Measurements from ENCODE around the gene DKKL1. TPM values are rescaled to one million over a fixed set of nuclear protein-coding genes. Genes with fewer than 3 reads are reported as not detected.

The DKKL1 gene
- total RNA-seq, 2 donors from 2014 or later: not detected

GRCh38 chr19:49333418-49333805 is 30.3 kb upstream of the DKKL1 start:
- ATAC-seq (replicated peaks in 1 of 2): peak; percentile 3 to 4
- Mint-ChIP-seq H3K27me3 (ENCODE audit: low read depth) (no peaks in the 10 kb centered on the region), H3K4me1 (ENCODE audit: low read depth) (peaks cover 91% of the 10 kb centered on the region), H3K36me3 (ENCODE audit: insufficient read depth in 2 of 2) (peaks cover 13% of the 10 kb centered on the region in 2 donors), H3K27ac (peak overlapping the region; percentile 88), H3K4me3 (peak overlapping the region; percentile 87 to 89), H3K9me3 (no peaks in the 10 kb centered on the region)
- peak in 1 of 2 donors; percentile 22 for DNase-seq

GRCh38 chr19:49333811-49334288 is 29.8 kb upstream of the DKKL1 start:
- no peaks in the 10 kb centered on the region for H3K27me3 Mint-ChIP-seq (ENCODE audit: low read depth)
- peak; percentile 72 to 75 for DNase-seq
- no peaks in the 10 kb centered on the region for H3K9me3 Mint-ChIP-seq

GRCh38 chr19:49335071-49335783 is 28.4 kb upstream of the DKKL1 start, which contains the start of gene CD37:
Gene CD37 (plus strand): TSS chr19:49335406. CDS start chr19:49335541, 135 bp downstream.
- no peaks in the 10 kb centered on the region for H3K9me3 Mint-ChIP-seq
- ATAC-seq (replicated peaks in 1 of 2) (peak; percentile 56 to 57), DNase-seq (peak; percentile 60 to 63)
- H3K4me3 Mint-ChIP-seq: peak within 1 kb of the TSS; percentile 95 to 97
- peaks cover 13 to 19% of the 10 kb centered on the region in 2 donors for H3K36me3 Mint-ChIP-seq (ENCODE audit: insufficient read depth in 2 of 2)
- peaks cover 81% of the 10 kb centered on the region for H3K4me1 Mint-ChIP-seq (ENCODE audit: low read depth)
- H3K27ac Mint-ChIP-seq: peak within 1 kb of the TSS; percentile 98
- no peaks in the 10 kb centered on the region for H3K27me3 Mint-ChIP-seq (ENCODE audit: low read depth)

More at GRCh38 chr19:49333811-49334288, 29.8 kb upstream of the DKKL1 start:
- H3K36me3 Mint-ChIP-seq (ENCODE audit: insufficient read depth in 2 of 2): peaks cover 16% of the 10 kb centered on the region in 2 donors
- peaks cover 92% of the 10 kb centered on the region for H3K4me1 Mint-ChIP-seq (ENCODE audit: low read depth)
- H3K27ac Mint-ChIP-seq: peak overlapping the region; percentile 88
- peak; percentile 60 to 71 for ATAC-seq (replicated peaks in 1 of 2)
- peak overlapping the region; percentile 87 to 89 for H3K4me3 Mint-ChIP-seq

GRCh38 chr19:49335784-49336481 is 27.7 kb upstream of the DKKL1 start:
- Mint-ChIP-seq H3K4me3 (peak overlapping the region; percentile 95 to 97), H3K27ac (peak overlapping the region; percentile 98), H3K36me3 (ENCODE audit: insufficient read depth in 2 of 2) (peaks cover 15 to 19% of the 10 kb centered on the region in 2 donors), H3K27me3 (ENCODE audit: low read depth) (no peaks in the 10 kb centered on the region), H3K9me3 (no peaks in the 10 kb centered on the region), H3K4me1 (ENCODE audit: low read depth) (peaks cover 81% of the 10 kb centered on the region)
- ATAC-seq (replicated peaks in 1 of 2) (peak; percentile 25 to 26), DNase-seq (peak; percentile 23 to 29)

- H3K36me3 Mint-ChIP-seq (ENCODE audit: insufficient read depth in 2 of 2): peaks cover 15 to 19% of the 10 kb centered on the region in 2 donors
- no peaks in the 10 kb centered on the region for H3K9me3 Mint-ChIP-seq
- H3K4me3 Mint-ChIP-seq: peak overlapping the region; percentile 95 to 97
- peaks cover 74% of the 10 kb centered on the region for H3K4me1 Mint-ChIP-seq (ENCODE audit: low read depth)
- ATAC-seq (replicated peaks in 1 of 2) (no peak), DNase-seq (no peak)
- H3K27me3 Mint-ChIP-seq (ENCODE audit: low read depth): no peaks in the 10 kb centered on the region
- peak overlapping the region; percentile 98 for H3K27ac Mint-ChIP-seq
Measured at GRCh38 chr19:49336482-49337266, 27.0 kb upstream of the DKKL1 start.

- DNase-seq: no peak
- H3K27ac Mint-ChIP-seq: no peak overlapping the region
- H3K36me3 Mint-ChIP-seq (ENCODE audit: insufficient read depth in 2 of 2): peaks cover 15 to 19% of the 10 kb centered on the region in 2 donors
- no peaks in the 10 kb centered on the region for H3K9me3 Mint-ChIP-seq
- peaks cover 66% of the 10 kb centered on the region for H3K4me1 Mint-ChIP-seq (ENCODE audit: low read depth)
- ATAC-seq (replicated peaks in 1 of 2): no peak
- peak overlapping the region; percentile 11 to 97 for H3K4me3 Mint-ChIP-seq
- H3K27me3 Mint-ChIP-seq (ENCODE audit: low read depth): no peaks in the 10 kb centered on the region
Measured at GRCh38 chr19:49337267-49338022, 26.2 kb upstream of the DKKL1 start.

- peak overlapping the region in 1 of 2 donors; percentile 11 for H3K4me3 Mint-ChIP-seq
- no peaks in the 10 kb centered on the region for H3K9me3 Mint-ChIP-seq
- no peak for DNase-seq
- no peaks in the 10 kb centered on the region for H3K27me3 Mint-ChIP-seq (ENCODE audit: low read depth)
- no peak for ATAC-seq (replicated peaks in 1 of 2)
- peak overlapping the region; percentile 68 for H3K27ac Mint-ChIP-seq
- H3K36me3 Mint-ChIP-seq (ENCODE audit: insufficient read depth in 2 of 2): peaks cover 15 to 19% of the 10 kb centered on the region in 2 donors
- peaks cover 59% of the 10 kb centered on the region for H3K4me1 Mint-ChIP-seq (ENCODE audit: low read depth)
Measured at GRCh38 chr19:49338023-49338677, 25.5 kb upstream of the DKKL1 start.

GRCh38 chr19:49338691-49339300 is 24.9 kb upstream of the DKKL1 start:
- H3K27me3 Mint-ChIP-seq (ENCODE audit: low read depth): no peaks in the 10 kb centered on the region
- H3K27ac Mint-ChIP-seq: peak overlapping the region; percentile 68
- no peaks in the 10 kb centered on the region for H3K9me3 Mint-ChIP-seq
- no peak overlapping the region for H3K4me3 Mint-ChIP-seq
- ATAC-seq (replicated peaks in 1 of 2): no peak
- peaks cover 15 to 19% of the 10 kb centered on the region in 2 donors for H3K36me3 Mint-ChIP-seq (ENCODE audit: insufficient read depth in 2 of 2)
- H3K4me1 Mint-ChIP-seq (ENCODE audit: low read depth): peaks cover 52% of the 10 kb centered on the region
- DNase-seq: no peak

GRCh38 chr19:49339301-49340068 is 24.2 kb upstream of the DKKL1 start:
- H3K27me3 Mint-ChIP-seq (ENCODE audit: low read depth): no peaks in the 10 kb centered on the region
- DNase-seq (no peak), ATAC-seq (replicated peaks in 1 of 2) (no peak)
- H3K4me1 Mint-ChIP-seq (ENCODE audit: low read depth): peaks cover 45% of the 10 kb centered on the region
- no peak overlapping the region for H3K4me3 Mint-ChIP-seq
- H3K27ac Mint-ChIP-seq: no peak overlapping the region
- H3K36me3 Mint-ChIP-seq (ENCODE audit: insufficient read depth in 2 of 2): peaks cover 15 to 19% of the 10 kb centered on the region in 2 donors
- H3K9me3 Mint-ChIP-seq: no peaks in the 10 kb centered on the region

GRCh38 chr19:49340069-49340864 is 23.4 kb upstream of the DKKL1 start:
- H3K4me3 Mint-ChIP-seq: no peak overlapping the region
- DNase-seq (no peak), ATAC-seq (replicated peaks in 1 of 2) (no peak)
- peaks cover 15 to 18% of the 10 kb centered on the region in 2 donors for H3K36me3 Mint-ChIP-seq (ENCODE audit: insufficient read depth in 2 of 2)
- peaks cover 39% of the 10 kb centered on the region for H3K4me1 Mint-ChIP-seq (ENCODE audit: low read depth)
- H3K9me3 Mint-ChIP-seq: no peaks in the 10 kb centered on the region
- no peaks in the 10 kb centered on the region for H3K27me3 Mint-ChIP-seq (ENCODE audit: low read depth)
- peak overlapping the region; percentile 3 for H3K27ac Mint-ChIP-seq

Data from activated T-cell treated with anti-CD3 and anti-CD28 coated beads, Interleukin-2, amount 50 U/mL, for 72 hours (primary cell).